ENCODE measurements around the gene ACSL1. TPM values are rescaled to one million over a fixed set of nuclear protein-coding genes. Genes with fewer than 3 reads are reported as not detected.

The ACSL1 gene
- total RNA-seq, 1 experiment from 2014 or later, result 12.5 TPM

DNA sequence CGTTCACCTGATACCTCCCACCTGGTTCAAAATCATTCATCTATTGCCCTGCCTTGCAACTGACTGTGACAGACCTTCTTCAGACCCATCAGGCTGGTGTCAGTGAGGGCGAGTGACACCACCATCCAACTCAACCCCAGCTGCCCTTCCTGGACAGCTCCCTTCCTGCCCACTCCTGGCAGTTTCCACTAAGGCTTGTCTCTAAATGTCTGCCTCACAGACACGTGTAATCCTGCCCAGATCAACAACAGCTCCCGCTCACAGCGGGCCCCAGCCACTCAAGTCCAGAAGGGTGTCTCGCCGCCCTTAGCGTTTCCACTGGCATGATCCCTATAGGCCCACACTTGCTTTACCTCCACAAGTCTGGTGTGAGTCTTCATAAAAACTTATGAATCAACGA lies 28.9 kb downstream of the ACSL1 start:
- H3K79me2 ChIP-seq (ENCODE audit: insufficient read depth, low read length), result no peaks in the 10 kb centered on the region
- TF ChIP-seq, protein P1, sequence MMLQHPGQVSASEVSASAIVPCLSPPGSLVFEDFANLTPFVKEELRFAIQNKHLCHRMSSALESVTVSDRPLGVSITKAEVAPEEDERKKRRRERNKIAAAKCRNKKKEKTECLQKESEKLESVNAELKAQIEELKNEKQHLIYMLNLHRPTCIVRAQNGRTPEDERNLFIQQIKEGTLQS (IDR thresholded peaks at IDR 0.05), result no peak
- TF ChIP-seq EZH2 (IDR thresholded peaks at IDR 0.05) (no peak), TCF7L2 (IDR thresholded peaks at IDR 0.05; ENCODE audit: borderline replicate concordance, extremely low read depth, insufficient read depth, insufficient read length) (no peak), POLR2AphosphoS5 (IDR thresholded peaks at IDR 0.05; ENCODE audit: low read depth, low read length) (no peak), EGR1 (IDR thresholded peaks at IDR 0.05; ENCODE audit: low read depth) (no peak), SIN3A (IDR thresholded peaks at IDR 0.05; ENCODE audit: low read depth) (no peak), ELF1 (IDR thresholded peaks at IDR 0.05; ENCODE audit: borderline replicate concordance, low read depth) (no peak), CEBPB (IDR thresholded peaks at IDR 0.05; ENCODE audit: low read depth) (no peak), YY1 (IDR thresholded peaks at IDR 0.05; ENCODE audit: extremely low read depth, insufficient replicate concordance, low read depth, low read length) (no peak), EZH2phosphoT487 (IDR thresholded peaks at IDR 0.05; ENCODE audit: borderline replicate concordance) (no peak), CBX3 (IDR thresholded peaks at IDR 0.05; ENCODE audit: low read depth) (no peak), SP1 (IDR thresholded peaks at IDR 0.05; ENCODE audit: low read depth) (no peak), JUND (IDR thresholded peaks at IDR 0.05) (no peak), SRF (IDR thresholded peaks at IDR 0.05; ENCODE audit: low read depth) (no peak)
- TF ChIP-seq, protein P2, sequence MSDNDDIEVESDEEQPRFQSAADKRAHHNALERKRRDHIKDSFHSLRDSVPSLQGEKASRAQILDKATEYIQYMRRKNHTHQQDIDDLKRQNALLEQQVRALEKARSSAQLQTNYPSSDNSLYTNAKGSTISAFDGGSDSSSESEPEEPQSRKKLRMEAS (IDR thresholded peaks at IDR 0.05), result no peak
- TF ChIP-seq, protein P3, sequence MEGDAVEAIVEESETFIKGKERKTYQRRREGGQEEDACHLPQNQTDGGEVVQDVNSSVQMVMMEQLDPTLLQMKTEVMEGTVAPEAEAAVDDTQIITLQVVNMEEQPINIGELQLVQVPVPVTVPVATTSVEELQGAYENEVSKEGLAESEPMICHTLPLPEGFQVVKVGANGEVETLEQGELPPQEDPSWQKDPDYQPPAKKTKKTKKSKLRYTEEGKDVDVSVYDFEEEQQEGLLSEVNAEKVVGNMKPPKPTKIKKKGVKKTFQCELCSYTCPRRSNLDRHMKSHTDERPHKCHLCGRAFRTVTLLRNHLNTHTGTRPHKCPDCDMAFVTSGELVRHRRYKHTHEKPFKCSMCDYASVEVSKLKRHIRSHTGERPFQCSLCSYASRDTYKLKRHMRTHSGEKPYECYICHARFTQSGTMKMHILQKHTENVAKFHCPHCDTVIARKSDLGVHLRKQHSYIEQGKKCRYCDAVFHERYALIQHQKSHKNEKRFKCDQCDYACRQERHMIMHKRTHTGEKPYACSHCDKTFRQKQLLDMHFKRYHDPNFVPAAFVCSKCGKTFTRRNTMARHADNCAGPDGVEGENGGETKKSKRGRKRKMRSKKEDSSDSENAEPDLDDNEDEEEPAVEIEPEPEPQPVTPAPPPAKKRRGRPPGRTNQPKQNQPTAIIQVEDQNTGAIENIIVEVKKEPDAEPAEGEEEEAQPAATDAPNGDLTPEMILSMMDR (IDR thresholded peaks at IDR 0.05 in 2 of 3, conservative IDR thresholded peaks at IDR 0.05 in 1 of 3; ENCODE audit: borderline replicate concordance in 1 of 3, insufficient read depth in 1 of 3, low read depth in 2 of 3, low read length in 2 of 3), result no peak
- TF ChIP-seq, protein P4, sequence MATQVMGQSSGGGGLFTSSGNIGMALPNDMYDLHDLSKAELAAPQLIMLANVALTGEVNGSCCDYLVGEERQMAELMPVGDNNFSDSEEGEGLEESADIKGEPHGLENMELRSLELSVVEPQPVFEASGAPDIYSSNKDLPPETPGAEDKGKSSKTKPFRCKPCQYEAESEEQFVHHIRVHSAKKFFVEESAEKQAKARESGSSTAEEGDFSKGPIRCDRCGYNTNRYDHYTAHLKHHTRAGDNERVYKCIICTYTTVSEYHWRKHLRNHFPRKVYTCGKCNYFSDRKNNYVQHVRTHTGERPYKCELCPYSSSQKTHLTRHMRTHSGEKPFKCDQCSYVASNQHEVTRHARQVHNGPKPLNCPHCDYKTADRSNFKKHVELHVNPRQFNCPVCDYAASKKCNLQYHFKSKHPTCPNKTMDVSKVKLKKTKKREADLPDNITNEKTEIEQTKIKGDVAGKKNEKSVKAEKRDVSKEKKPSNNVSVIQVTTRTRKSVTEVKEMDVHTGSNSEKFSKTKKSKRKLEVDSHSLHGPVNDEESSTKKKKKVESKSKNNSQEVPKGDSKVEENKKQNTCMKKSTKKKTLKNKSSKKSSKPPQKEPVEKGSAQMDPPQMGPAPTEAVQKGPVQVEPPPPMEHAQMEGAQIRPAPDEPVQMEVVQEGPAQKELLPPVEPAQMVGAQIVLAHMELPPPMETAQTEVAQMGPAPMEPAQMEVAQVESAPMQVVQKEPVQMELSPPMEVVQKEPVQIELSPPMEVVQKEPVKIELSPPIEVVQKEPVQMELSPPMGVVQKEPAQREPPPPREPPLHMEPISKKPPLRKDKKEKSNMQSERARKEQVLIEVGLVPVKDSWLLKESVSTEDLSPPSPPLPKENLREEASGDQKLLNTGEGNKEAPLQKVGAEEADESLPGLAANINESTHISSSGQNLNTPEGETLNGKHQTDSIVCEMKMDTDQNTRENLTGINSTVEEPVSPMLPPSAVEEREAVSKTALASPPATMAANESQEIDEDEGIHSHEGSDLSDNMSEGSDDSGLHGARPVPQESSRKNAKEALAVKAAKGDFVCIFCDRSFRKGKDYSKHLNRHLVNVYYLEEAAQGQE (IDR thresholded peaks at IDR 0.05; ENCODE audit: low read depth), result no peak
- H3K27me3 ChIP-seq (ENCODE audit: insufficient read depth, low read length), result no peaks in the 10 kb centered on the region
- H3K4me2 ChIP-seq (ENCODE audit: low read length), result no peak overlapping the region
- DNase-seq (ENCODE audit: low read depth, low spot score) (no peak), ATAC-seq (no peak)
- H3K4me3 ChIP-seq (replicated peaks in 1 of 2; ENCODE audit: low read depth in 1 of 2, low read length in 2 of 2), result no peak overlapping the region
- H2AFZ ChIP-seq (ENCODE audit: low read depth, low read length, poor library complexity, severe bottlenecking), result no peak overlapping the region
- ChIA-PET POLR2A (no interaction called here), RAD21 (ENCODE audit: low non-redundant PET in 1 of 2, low total read pairs in 2 of 2, uncharacterized antibody in 2 of 2, unreplicated experiment in 2 of 2) (interaction anchor here in 1 of 2 experiments (0.5 kb wide), 1 partner anchor 1444 kb away, joined by 3 read pairs; no protein-coding TSS in a partner anchor), CTCF (no interaction called here)
- no peaks in the 10 kb centered on the region for H3K9me2 ChIP-seq (ENCODE audit: insufficient read depth)
- intact Hi-C loops (cut with micrococcal nuclease), result no loop called here
- no peaks in the 10 kb centered on the region for H4K20me1 ChIP-seq (ENCODE audit: insufficient read depth)
- no TSS peak for BruUV-seq (replicated peaks)
- no peak overlapping the region for H3K9ac ChIP-seq (ENCODE audit: low read length)
- H3K36me3 ChIP-seq (ENCODE audit: control insufficient read depth in 1 of 2, insufficient read depth in 2 of 2, low read length in 2 of 2), result no peaks in the 10 kb centered on the region
- H3K27ac ChIP-seq (ENCODE audit: low read depth, low read length), result no peak overlapping the region
- H3K9me3 ChIP-seq (ENCODE audit: control insufficient read depth in 1 of 2, insufficient read depth in 1 of 2, low read depth in 1 of 2, low read length in 2 of 2), result no peaks in the 10 kb centered on the region
- H3K4me1 ChIP-seq (ENCODE audit: control insufficient read depth in 1 of 2, insufficient read depth in 2 of 2, low read length in 2 of 2), result peaks cover 5 to 13% of the 10 kb centered on the region in 2 experiments; a peak in 3 of 4 replicates
